Liver (tissue), 9 donors: ENCODE results near the gene SASH3. TPM values are rescaled to one million over a fixed set of nuclear protein-coding genes. Genes with fewer than 3 reads are reported as not detected.

Experiments
- DNase-seq: peaks from one replicate; pipeline ENCODE4 v3.0.0-alpha.2; 2017; ENCODE audit warnings: low spot score
- H3K27ac ChIP-seq, 2 donors: one replicate each; pipeline ENCODE4 v1.7.0; 2013; ENCODE audit warnings: inconsistent platforms in 2 of 2, low read length in 2 of 2, control low read depth in 1 of 2, low read depth in 1 of 2, mild to moderate bottlenecking in 1 of 2
- H3K27me3 ChIP-seq, 4 donors: one replicate each; pipeline versions ENCODE4 v1.6.1 to v1.7.0; 2013; ENCODE audit warnings: low read length in 3 of 4, inconsistent platforms in 1 of 4, mild to moderate bottlenecking in 1 of 4, moderate library complexity in 1 of 4; ENCODE audit not compliant: control insufficient read depth in 4 of 4, insufficient read depth in 4 of 4
- H3K36me3 ChIP-seq, 4 donors: one replicate each; pipeline versions ENCODE4 v1.6.1 to v1.7.0; 2013; ENCODE audit warnings: low read length in 3 of 4, mild to moderate bottlenecking in 3 of 4, low read depth in 1 of 4, moderate library complexity in 1 of 4; ENCODE audit not compliant: control insufficient read depth in 4 of 4, insufficient read depth in 3 of 4
- H3K4me1 ChIP-seq, 4 donors: one replicate each; pipeline versions ENCODE4 v1.6.1 to v1.7.0; 2013; ENCODE audit warnings: low read length in 3 of 4, mild to moderate bottlenecking in 3 of 4, moderate library complexity in 1 of 4; ENCODE audit not compliant: control insufficient read depth in 4 of 4, insufficient read depth in 4 of 4
- H3K4me3 ChIP-seq, 3 donors: one replicate each; pipeline versions ENCODE4 v1.6.1 to v1.7.0; 2013; ENCODE audit warnings: low read length in 3 of 3, control low read depth in 1 of 3, low read depth in 1 of 3, mild to moderate bottlenecking in 1 of 3
- H3K9ac ChIP-seq, 2 donors: one replicate each; pipeline ENCODE4 v1.7.0; 2013; ENCODE audit warnings: low read length in 2 of 2, mild to moderate bottlenecking in 2 of 2, moderate library complexity in 2 of 2, control low read depth in 1 of 2, low read depth in 1 of 2
- H3K9me3 ChIP-seq, 4 donors: one replicate each; pipeline versions ENCODE4 v1.6.1 to v1.7.0; 2013; ENCODE audit warnings: low read length in 3 of 4; ENCODE audit not compliant: control insufficient read depth in 4 of 4
- ATF3 ChIP-seq: IDR thresholded peaks from 2 replicates; pipeline ENCODE4 v1.6.1; 2016; ENCODE audit warnings: antibody characterized with exemption
- CTCF ChIP-seq: fragments of 150-350 bp; IDR thresholded peaks from 2 replicates; pipeline ENCODE4 v1.5.1; 2017; ENCODE audit warnings: improper control_type of control experiment, low read depth, low read length; ENCODE audit not compliant: missing input control
- EGR1 ChIP-seq, 2 donors: IDR thresholded peaks; 2 replicates each; pipeline ENCODE4 v1.6.1; 2016 to 2018; ENCODE audit warnings: antibody characterized with exemption in 2 of 2, low read depth in 2 of 2
- FOXA1 ChIP-seq: IDR thresholded peaks from 2 replicates; pipeline ENCODE4 v1.6.1; 2016; ENCODE audit warnings: antibody characterized with exemption
- FOXA2 ChIP-seq: IDR thresholded peaks from 2 replicates; pipeline ENCODE4 v1.6.1; 2016; ENCODE audit warnings: antibody characterized with exemption
- GABPA ChIP-seq, 2 donors: IDR thresholded peaks in 1 of 2; conservative IDR thresholded peaks in 1 of 2; 2 replicates each; pipeline ENCODE4 v1.6.1; 2016; ENCODE audit warnings: antibody characterized with exemption in 2 of 2, mild to moderate bottlenecking in 1 of 2, moderate library complexity in 1 of 2
- HNF4A ChIP-seq, 2 donors: conservative IDR thresholded peaks; 2 replicates each; pipeline ENCODE4 v1.6.1; 2016; ENCODE audit warnings: antibody characterized with exemption in 2 of 2, mild to moderate bottlenecking in 2 of 2
- HNF4G ChIP-seq: IDR thresholded peaks from 2 replicates; pipeline ENCODE4 v1.6.1; 2016; ENCODE audit warnings: antibody characterized with exemption
- JUND ChIP-seq, 2 donors: IDR thresholded peaks; 2 replicates each; pipeline ENCODE4 v1.6.1; 2016; ENCODE audit warnings: antibody characterized with exemption in 2 of 2
- MAX ChIP-seq: IDR thresholded peaks from 2 replicates; pipeline ENCODE4 v1.6.1; 2016; ENCODE audit warnings: antibody characterized with exemption
- NR2F2 ChIP-seq: IDR thresholded peaks from 2 replicates; pipeline ENCODE4 v1.6.1; 2016; ENCODE audit warnings: antibody characterized with exemption
- RAD21 ChIP-seq, 2 donors: IDR thresholded peaks; 2 replicates each; pipeline ENCODE4 v1.6.1; 2016; ENCODE audit warnings: antibody characterized with exemption in 2 of 2, mild to moderate bottlenecking in 2 of 2
- REST ChIP-seq: IDR thresholded peaks from 2 replicates; pipeline ENCODE4 v1.6.1; 2016; ENCODE audit warnings: antibody characterized with exemption, mild to moderate bottlenecking
- SP1 ChIP-seq: IDR thresholded peaks from 2 replicates; pipeline ENCODE4 v1.6.1; 2018; ENCODE audit warnings: antibody characterized with exemption, mild to moderate bottlenecking
- TAF1 ChIP-seq: conservative IDR thresholded peaks from 2 replicates; pipeline ENCODE4 v1.6.1; 2016; ENCODE audit warnings: antibody characterized with exemption, mild to moderate bottlenecking
- ZBTB33 ChIP-seq: IDR thresholded peaks from 2 replicates; pipeline ENCODE4 v1.6.1; 2016; ENCODE audit warnings: antibody characterized with exemption
- WGBS: extraction: QIAGEN DNeasy Blood & Tissue Kit; methylation state at CpG from one replicate; pipeline ENCODE4 v1.1.7; 2013; 5-methylcytosine and 5-hydroxymethylcytosine counted together
- polyA plus RNA-seq, 2 donors: library from polyadenylated mRNA; stranded (reverse) in 1 of 2; unstranded in 1 of 2; fragments of 200-250 nt in 1 of 2; fragments of >200 nt in 1 of 2; fragmentation: Nextera tagmentation in 1 of 2; extraction: Ambion mirVana in 1 of 2; gene quantifications; one replicate each; pipeline versions ENCODE4 v1.2.1 to v1.2.3, GENCODE V29; 2013 to 2015
- total RNA-seq, 2 donors: library from RNA; depleted of rRNA; stranded (reverse); fragments of >200 nt; gene quantifications; one replicate each; pipeline ENCODE4 v1.2.3, GENCODE V29; 2014
- donor health status: healthy.
- donor health status: healthy.
- donor health status: healthy.
- donor health status: healthy.
- donor health status: healthy.

SASH3 gene
- total and polyA plus RNA-seq, 4 donors = 1.8 to 9.5 (median 3.9) TPM

- H3K9me3 ChIP-seq = no peaks in the 10 kb centered on the region
- no peaks in the 10 kb centered on the region for H3K27me3 ChIP-seq
- H3K36me3 ChIP-seq = peaks cover 0 to 12% (median 2%) of the 10 kb centered on the region in 4 donors
- TF ChIP-seq TAF1 (no peak), FOXA1 (no peak), RAD21 (IDR thresholded peaks at IDR 0.05) (no peak), NR2F2 (no peak), HNF4G (no peak), ZBTB33 (no peak), SP1 (no peak), FOXA2 (no peak), ATF3 (no peak), REST (no peak), GABPA (IDR thresholded peaks at IDR 0.05 in 1 of 2, conservative IDR thresholded peaks at IDR 0.05 in 1 of 2) (no peak), HNF4A (conservative IDR thresholded peaks at IDR 0.05) (no peak), CTCF (no peak), JUND (IDR thresholded peaks at IDR 0.05) (no peak), EGR1 (IDR thresholded peaks at IDR 0.05; ENCODE audit: low read depth in 2 of 2) (no peak), MAX (no peak)
- DNase-seq = no peak
- no peak overlapping the region for H3K27ac ChIP-seq
- no peak overlapping the region for H3K9ac ChIP-seq
- no peaks in the 10 kb centered on the region for H3K4me1 ChIP-seq
- no peak overlapping the region for H3K4me3 ChIP-seq
- 95% methylated on average over 4 of the region's 4 CpGs for WGBS
Observed at GRCh38 chrX:129800186-129800585, 20.4 kb downstream of the SASH3 start.

GRCh38 chrX:129802863-129803262, 23.1 kb downstream of the SASH3 start:
- Histone ChIP-seq H3K27ac (no peak overlapping the region), H3K9me3 (no peaks in the 10 kb centered on the region), H3K4me1 (no peaks in the 10 kb centered on the region), H3K9ac (no peak overlapping the region), H3K36me3 (peaks cover 3 to 18% (median 10%) of the 10 kb centered on the region in 4 donors), H3K4me3 (no peak overlapping the region), H3K27me3 (no peaks in the 10 kb centered on the region)
- TF ChIP-seq FOXA1 (no peak), RAD21 (IDR thresholded peaks at IDR 0.05) (no peak), ZBTB33 (no peak), EGR1 (IDR thresholded peaks at IDR 0.05; ENCODE audit: low read depth in 2 of 2) (no peak), GABPA (IDR thresholded peaks at IDR 0.05 in 1 of 2, conservative IDR thresholded peaks at IDR 0.05 in 1 of 2) (no peak), ATF3 (no peak)
- DNase-seq = no peak
- WGBS = 85% methylated on average over 1 of the region's 1 CpG
